ENCODE data around the gene TMEFF2.

Gene TMEFF2

DNA sequence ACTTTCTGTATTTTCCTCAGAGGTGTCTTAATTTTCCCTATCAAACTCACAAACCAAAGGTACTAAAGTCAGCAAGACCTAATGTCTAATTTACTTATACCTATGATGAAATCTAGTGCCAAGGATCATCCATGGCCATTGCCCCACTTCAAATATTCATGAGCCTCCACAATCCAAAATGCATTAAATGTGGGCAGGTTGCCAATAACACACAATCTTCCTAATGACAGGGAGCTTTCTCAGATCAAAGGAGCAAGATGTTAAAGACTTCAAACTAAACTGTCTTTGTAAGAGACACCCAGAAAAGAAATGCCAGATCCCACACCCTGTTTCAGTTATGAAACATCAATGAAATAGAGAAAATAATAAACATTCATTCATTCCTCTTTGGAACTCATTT lies 143.2 kb downstream of the TMEFF2 start:
- peak; percentile 19 for DNase-seq

DNA sequence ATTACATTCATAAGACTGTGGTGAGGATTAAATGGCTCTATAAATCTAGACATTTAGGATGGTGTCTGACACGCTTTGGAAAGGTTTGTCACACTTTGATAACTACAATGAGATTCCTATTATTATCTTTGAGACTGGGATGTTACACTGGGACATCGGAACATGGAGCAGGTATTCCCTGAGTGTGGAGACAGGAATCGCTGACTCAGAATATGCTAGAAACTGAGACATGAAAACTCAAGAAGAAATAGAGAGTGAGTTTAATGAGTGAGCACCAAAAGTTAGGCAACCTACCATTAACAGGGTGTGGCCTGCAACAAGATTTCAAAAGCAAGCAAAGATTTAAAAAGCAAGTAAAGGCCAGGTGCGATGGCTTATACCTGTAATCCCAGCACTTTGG lies 145.4 kb downstream of the TMEFF2 start:
- no peak for DNase-seq

DNA sequence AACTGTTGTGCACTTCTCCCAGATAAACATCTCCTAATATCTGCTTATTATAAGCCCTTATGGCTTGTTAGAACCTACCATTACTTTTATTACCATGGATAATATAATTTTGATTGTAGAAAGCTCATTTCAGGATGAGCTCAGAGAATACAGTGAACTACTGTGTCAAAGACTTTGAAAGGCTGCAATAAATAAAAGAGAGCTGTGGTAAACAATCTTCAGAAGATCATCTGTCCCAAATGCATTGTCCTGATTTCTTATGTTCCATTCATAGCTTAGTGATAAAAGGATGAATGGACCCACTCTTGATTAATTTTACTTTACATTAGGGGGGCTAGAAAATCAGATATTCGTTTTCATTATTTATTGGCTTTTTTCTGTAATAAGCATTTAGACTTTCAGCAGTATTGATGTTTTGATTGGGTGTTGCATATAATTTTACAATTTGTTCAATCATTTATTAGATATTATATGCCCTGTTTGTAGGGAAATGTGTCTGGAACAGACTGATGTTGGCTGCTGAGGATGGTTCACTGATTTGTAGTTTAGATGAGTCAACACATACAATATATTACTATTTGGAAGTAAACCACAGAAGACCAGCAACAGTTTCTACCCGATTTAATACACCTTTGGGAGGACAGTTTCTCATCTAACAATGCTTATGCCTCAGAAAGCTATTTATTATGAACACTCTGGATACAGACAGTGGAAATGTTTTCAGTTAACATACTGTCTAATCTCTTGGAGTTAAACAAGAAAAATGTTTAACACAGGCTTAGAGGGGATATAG lies 147.2 kb downstream of the TMEFF2 start:
- DNase-seq: no peak

DNA sequence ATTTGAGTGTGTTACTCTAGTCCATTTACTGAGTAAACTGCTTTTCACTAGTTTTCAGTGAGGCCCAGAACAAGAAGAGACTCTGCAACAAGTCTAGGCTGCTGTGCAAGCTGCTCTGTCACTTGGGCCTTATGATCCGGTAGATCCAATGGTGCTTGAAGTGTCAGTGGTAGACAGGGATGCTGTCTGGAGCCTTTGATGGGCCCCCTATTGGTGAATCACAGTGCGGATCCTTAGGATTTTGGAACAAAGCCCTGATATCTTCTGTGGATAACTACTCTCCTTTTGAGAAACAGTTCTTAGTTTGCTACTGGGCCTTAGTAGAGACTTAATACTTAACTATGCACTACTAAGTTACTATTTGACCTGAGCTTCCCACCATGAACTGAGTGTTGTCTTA lies 150.2 kb downstream of the TMEFF2 start:
- no peak for DNase-seq

DNA sequence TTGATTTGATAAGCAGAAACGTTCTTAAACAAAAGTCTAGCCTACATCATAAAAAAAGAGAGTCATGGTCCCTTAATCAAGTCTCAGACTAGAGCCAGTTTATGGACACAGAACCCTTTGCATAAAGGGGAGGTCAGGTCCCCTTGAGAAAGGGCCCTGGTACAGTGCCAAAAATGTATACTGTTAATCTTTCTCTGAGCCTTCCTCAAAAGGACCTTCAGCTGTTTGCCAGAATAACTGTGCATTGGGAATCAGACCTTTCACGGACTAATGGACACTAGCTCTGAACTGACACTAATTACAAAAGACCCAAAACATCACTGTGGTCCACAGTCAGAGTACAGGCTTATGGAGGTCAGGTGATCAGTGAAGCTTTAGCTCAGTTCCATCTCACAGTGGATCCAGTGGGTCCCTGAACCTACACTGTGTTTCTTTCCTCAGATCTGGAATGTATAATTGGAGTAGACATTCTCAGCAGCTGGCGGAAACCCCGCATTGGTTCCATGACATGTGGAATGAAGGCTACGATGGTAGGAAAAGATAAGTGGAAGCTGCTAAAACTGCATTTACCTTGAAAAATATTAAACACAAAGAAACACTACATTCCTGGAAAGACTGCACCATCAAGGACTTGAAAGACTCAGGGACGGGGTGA lies 151.4 kb downstream of the TMEFF2 start:
- no peak for DNase-seq

DNA sequence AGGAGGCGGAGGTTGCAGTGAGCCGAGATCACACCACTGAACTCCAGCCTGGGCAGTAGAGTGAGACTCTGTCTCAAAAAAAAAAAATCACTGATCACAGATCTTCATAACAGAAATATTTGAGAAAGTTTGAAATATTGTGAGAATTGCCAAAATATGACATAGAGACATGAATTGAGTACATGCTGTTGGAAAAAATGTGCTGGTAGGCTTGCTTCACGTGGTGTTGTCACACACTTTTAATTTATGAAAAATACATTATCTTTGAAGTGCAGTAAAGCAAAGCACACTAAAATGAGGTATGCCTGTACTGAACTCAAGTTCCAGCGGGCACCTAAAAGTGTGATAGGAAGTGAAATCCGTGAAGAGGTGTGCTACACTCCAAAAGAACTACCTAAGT lies 152.6 kb downstream of the TMEFF2 start:
- DNase-seq: no peak

DNA sequence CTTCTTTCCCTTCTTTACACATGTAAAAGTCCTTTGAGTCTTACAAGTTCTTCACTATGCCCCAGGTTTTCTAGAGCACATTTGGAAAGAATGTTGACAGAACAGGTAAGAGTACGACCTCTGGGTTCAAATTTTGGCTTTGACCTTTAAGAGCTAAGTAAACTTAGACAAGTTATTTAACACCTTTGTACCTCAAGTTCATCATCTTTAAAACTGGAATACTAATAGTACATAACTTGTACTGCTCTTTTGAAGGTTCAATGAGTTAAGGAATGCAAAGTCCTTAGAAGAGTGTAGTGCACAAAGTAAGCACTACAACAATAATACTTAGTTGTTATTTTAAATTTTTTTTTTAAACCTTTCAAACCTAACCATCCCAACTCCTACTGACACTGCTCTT lies 156.6 kb downstream of the TMEFF2 start:
- DNase-seq: no peak

DNA sequence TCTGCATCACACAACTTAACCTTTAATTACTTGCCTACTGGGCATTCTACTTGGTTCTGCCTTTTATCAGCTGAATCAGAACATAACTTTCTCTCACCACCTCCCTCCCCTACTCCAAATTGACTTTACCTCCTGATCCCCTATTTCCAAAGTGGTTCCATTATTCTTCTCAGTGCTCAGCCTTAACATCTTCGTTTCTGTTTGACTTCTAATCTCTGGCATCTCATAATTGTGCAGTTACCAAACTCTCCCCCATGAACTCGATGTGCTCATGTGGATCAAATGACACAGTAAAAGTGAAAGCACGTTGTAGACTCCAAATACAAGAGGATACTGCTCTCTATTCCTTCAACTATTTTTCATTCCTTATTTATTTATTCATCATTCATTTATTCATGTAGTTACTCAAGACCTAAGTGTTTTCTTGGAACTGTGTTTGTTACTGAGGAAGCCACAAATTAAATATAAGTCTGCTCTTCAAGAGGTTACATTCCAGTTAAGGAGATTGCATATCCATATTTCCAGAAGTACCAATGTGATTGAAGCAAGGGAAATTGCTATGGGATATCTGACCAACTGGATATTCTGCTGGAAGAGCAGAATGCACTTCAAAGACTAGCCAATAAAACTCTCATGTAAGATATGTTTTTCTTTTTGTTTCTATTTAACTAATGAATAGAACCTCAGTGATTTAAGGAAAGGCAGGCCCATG lies 158.8 kb downstream of the TMEFF2 start:
- no peak for DNase-seq

DNA sequence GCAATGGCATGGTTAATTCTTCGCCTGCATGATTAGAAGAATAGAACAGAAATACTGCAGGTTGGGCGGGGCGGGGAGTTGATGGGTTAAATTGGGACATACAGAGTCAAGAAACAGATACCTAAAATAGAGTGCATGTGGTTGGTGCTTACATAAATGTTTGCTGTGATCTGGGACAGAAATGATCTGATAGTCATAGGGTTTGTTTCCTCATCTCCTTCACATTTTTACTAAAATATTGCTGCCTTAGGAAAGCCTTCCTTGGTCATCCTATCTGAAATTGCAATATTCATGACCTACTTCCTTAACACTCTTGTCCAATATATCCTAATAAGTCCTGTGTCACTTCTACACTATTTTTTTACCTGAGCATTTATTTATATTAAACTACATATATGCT lies 163.9 kb downstream of the TMEFF2 start:
- DNase-seq: no peak

DNA sequence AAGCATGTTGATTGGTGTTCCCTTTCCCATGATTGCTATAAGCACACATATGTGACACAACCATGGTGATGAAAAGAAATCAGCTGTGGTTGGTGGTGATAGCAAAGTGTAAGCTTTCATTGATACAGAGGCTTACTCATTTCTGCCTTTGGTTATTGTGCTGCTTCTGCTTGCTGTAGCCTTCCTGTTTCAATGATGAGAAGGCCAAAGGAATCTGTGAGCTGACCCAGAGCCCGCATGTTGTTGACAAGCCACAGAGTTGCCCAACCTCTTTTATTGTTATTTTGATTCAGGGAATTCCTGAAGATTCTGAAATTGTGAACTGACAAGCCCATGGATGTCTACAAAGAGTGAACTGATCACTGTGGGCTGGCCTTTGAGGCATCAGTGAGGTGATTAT lies 164.4 kb downstream of the TMEFF2 start:
- no peak for DNase-seq

DNA sequence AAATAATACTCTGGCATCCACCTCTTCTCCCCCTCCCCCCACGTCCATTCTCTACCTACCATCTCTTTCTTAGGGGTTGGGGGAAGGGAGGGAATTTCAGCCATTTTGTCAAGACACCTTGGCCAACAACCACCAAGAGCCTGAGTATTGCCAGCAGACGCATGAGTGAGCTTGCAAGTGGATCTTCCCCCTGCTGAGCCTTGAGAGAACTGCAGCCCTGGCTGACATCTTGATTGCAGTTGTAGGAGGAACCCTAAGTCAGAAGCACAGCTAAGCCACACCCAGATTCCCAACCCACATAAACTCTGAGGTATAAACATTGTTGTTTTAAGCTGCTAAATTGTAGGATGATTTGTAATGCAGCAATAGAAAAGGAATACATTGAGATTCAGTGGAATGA lies 165.6 kb downstream of the TMEFF2 start:
- DNase-seq: no peak

DNA sequence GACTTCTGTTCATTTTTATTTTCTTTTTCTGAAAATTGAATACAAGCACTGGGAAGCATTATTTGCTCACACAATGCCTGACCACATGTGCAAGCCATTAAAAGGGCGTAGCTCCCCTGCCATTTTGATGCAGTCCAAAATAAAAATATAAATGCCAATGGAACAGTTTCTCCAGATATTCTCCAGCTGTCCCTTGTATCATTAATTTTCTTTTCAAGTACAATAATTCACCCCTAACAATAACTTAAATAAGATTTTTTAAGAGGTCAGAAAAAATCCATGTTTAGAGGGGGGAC lies 168.0 kb downstream of the TMEFF2 start:
- no peak for DNase-seq

DNA sequence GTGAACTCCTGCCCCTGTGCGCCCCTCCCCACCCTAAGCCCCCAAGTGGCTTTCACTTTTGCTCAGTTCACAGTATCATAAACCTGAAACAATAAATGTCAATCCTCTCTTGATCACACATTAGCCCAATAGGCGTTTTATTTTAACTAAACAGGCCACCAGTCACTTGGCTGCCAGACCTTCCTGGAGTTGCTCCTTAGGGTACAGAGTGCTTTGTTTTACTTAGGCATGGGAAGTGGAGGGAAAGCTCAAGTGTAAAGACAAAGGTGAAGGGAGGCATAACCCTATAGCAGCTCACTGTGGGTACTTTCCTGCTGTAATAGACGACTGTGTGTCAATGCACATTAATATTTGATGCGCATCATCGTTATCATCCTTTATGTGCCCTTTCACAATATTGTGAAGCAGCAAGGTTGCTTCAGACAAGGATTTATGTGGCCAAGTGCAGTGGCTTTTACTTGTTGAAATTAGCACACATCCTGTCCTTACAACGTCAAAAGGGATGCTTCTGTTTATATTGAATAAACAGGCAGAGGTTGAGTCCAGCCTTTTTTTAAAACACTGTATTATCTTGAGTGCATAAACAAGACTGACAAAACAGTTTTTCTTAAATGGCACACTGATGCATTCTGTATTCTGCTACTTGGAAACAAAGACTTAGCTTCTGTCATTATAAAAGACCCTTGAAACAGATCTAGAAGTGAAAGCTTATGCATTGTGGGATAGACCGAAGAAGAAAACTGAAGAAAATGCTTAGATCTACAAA lies 168.5 kb downstream of the TMEFF2 start:
- DNase-seq: peak; percentile 4

DNA sequence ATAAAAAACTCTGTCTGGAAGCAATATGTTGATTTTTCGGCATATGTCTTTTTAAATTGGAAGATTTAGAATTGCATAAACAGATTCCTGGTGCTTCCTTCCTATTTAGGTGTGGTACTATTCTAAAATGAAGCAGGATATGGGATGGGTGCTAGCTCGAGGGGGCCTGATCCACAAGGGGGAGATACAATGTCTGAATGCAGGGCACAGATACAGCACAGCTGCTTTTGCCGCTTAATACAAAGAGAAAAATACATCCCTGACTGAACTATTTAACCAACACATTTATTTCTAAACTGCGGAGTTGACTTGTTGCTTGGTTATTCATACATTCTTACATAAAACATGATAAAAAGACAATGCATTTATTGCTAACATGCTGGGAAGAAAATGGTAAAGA lies 169.1 kb downstream of the TMEFF2 start:
- no peak for DNase-seq

DNA sequence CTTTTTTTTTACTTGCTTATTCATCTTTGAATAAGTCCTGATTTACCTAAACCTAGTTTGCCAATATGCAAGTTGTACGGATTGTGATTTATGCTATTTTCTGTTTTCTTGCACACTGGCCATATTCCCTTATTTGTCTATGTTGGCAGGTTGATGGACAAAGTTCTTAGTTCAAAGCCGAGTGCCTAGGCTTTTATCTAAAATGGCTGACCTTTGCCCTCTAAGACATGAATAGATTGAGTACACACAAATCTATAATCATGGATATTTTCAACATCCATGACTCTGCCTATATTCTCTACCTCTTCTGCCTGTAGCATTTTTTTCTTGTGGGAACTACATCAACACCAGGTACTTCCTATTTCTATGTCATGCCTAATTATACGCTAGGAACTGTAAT lies 171.7 kb downstream of the TMEFF2 start:
- no peak for DNase-seq

DNA sequence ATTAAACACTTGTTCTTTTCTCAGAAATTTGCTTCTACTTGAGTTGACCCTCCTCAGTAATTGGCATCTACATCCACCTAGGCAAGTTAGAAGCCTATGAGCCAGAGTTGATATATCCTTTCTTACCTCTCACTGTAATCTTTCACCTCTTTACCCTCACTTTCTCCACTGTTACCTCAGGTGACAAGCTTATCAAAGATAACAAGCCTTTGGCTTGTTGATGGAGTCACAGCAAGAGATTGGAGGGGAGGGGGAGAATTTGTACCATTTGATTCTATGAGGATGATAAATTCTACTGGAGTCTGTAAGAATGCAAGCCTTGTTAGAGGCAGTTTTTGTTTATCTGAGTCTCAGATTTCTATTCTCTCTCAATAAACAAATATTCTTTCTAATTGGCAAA lies 176.9 kb downstream of the TMEFF2 start:
- no peak for DNase-seq

DNA sequence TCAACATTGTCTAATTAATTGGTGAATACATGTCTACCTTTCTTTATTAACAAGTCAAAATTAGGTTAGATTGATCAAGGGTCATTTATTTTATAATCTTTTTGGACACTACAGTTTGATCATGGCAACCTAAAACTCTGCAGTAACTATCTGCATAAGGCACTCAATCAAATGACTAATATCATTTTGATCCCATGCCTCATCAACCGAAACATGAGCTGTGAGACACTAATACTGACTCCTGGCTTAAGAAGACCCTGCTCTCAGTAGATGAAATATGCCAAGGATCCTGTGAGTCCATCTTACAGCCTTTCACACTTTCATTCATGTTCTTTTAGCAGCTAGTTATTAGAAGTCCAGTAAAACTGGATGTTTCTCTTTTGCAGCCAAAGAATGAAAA lies 178.5 kb downstream of the TMEFF2 start:
- DNase-seq: no peak

DNA sequence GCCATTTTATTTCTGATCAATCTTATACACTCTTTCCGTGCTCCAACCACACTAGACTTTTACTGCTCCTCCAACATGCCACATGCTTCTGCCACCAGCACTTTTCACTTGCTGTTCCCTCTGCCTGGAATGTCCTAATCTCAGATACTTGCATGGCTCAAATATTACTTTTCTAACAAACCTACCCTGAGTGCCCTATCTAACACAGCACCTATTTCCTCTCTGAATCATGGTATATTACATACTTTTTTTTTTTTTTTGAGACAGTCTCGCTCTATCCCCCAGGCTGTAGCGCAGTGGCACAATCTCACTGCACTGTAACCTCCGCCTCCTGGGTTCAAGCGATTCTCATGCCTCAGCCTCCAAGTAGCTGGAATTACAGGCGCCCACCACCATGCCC lies 181.5 kb downstream of the TMEFF2 start:
- DNase-seq: no peak

DNA sequence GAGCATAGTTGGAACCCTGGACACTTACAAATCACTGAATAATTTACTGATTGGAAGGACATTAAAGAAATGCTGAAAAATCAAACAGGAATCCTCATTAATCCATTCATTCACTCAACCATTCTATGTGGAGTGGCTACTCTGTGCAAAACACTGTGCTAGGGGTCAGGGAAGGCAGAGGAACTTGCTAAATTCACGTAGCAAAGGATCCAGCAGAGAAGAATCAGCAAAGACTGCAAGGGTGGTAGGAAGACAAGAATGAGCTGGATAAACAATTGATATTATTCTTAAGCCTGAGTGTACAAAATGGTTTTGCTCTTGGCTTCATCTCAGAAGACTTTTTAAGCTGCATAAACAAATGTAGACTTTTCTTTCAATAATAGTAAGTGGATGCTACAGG lies 183.5 kb downstream of the TMEFF2 start:
- DNase-seq: no peak

DNA sequence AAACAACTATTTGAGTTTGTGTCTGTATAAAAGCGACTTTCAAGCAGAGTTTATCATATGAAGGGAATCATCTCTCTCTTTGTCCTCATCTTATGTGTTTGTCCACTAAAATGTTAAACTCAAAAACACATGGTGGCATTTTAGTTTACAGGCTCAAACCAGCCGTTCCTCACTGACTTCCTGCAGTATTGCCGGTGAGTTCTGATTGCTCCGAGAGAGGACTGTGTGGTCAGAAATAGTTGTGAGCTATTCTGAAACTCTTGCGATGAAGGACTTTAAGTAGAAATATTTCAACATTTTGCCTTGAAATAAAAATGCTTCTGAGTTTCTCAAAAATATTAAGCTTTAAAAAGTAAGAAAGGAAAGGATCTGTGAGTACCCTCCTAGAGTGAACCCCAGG lies 184.7 kb downstream of the TMEFF2 start:
- no peak for DNase-seq

DNA sequence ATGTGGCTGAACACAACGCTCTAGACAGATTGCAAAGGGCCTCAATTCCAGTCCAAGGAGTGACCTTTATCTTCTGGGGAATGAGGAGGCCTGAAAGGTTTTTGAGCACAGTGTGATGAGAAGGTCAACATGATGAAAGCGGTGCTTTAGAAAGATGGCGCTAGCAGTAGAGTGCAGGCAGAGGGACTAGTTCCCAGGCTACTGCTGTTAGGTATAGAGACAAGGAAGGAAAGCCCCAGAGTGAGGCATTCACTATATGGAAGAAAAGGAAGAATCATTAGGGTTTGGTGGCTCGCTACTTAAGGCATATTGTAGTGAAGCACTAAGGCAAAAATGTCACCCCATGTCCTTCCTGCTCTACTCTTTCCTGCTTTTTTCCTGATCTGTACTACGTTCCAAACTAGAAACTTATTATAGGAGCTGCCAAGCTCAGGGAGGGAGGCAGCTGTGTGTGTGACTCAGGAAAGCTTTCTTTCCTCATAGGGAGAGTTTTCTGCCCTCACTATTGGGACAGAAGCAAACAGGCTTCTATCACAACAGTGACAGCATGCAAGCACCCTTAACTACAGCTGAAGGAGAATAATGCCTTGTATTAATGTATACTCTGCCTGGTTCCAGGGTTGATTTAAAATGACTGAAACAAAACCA lies 187.0 kb downstream of the TMEFF2 start:
- no peak for DNase-seq

DNA sequence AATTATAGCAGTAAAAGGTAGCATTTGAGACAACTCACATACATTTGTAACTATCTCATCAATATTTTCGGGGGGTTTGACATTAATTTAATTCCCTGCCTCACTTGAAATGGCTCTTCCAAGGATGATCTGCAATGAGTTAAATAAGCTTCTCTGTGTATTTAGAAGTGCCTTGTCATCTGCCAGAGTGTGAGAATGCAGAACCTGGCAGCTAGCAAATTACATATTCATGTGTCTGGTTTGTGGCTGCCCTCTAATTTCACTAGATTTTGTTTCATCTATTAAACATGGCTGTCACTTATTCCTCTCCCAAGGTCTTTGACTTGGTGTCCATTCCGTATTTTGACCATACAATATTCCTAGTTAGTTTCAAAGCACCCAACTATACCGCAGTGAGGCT lies 189.5 kb downstream of the TMEFF2 start:
- DNase-seq: no peak

All from DMS153 (cell line).